Neural progenitor cell (in vitro differentiated cells): ENCODE data around the gene USP36.

Experiments
- EZH2 ChIP-seq: fragments of 200-600 bp; sonication (generic); IDR thresholded peaks from 2 replicates; pipeline ENCODE4 v1.6.1; 2017; ENCODE audit warnings: antibody characterized with exemption, mild to moderate bottlenecking, moderate library complexity
- EZH2phosphoT487 ChIP-seq: fragments of 200-600 bp; sonication (generic); IDR thresholded peaks from 2 replicates; pipeline ENCODE4 v1.6.1; 2017; ENCODE audit warnings: antibody characterized with exemption
- TF ChIP-seq, protein P1 (sequence below): fragments of 200-600 bp; sonication (generic); IDR thresholded peaks from 2 replicates; pipeline ENCODE4 v1.5.1; 2017; ENCODE audit warnings: antibody characterized with exemption, mild to moderate bottlenecking

DNA sequence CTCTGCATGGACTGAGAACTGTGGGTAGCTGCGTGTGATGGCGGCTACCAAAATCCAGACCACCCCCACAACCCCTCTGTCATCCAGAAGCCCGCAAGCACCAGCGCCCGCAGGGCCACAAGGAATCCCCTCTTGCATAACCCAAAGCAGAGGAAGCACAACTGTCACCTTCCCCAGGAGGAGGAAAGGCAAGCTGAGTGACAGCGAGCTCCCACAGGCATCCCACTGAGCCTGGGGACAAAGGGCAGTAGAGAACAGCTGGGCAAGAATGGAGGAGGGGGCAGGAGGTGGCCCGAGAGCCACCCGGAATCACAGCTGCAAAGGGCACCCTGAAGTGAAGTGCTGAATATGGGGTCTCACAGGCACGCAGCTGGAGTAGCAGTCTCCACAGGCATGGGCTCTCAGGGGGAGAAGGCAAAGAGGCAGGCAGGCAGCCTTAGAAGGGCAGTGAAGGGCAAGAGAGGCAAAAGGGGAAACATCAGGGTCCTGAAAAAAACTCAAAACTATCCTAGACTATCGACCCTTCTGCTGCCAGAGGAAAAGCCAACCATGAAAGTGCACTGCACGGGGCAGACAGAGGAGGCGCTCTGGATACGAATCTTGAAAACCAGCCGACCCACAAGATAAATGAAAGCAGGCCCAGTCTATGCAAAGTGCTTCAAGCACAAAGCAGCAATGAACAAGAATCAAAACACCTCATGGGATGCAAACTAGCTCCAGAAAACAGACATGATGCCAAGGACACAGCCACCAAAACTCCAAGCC, 17.1 kb downstream of the USP36 start:
- TF ChIP-seq, protein P1, sequence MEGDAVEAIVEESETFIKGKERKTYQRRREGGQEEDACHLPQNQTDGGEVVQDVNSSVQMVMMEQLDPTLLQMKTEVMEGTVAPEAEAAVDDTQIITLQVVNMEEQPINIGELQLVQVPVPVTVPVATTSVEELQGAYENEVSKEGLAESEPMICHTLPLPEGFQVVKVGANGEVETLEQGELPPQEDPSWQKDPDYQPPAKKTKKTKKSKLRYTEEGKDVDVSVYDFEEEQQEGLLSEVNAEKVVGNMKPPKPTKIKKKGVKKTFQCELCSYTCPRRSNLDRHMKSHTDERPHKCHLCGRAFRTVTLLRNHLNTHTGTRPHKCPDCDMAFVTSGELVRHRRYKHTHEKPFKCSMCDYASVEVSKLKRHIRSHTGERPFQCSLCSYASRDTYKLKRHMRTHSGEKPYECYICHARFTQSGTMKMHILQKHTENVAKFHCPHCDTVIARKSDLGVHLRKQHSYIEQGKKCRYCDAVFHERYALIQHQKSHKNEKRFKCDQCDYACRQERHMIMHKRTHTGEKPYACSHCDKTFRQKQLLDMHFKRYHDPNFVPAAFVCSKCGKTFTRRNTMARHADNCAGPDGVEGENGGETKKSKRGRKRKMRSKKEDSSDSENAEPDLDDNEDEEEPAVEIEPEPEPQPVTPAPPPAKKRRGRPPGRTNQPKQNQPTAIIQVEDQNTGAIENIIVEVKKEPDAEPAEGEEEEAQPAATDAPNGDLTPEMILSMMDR = peak; percentile 36
- TF ChIP-seq EZH2 (no peak), EZH2phosphoT487 (no peak)
